Measurements from ENCODE around the gene SDR39U1.

The SDR39U1 gene

DNA sequence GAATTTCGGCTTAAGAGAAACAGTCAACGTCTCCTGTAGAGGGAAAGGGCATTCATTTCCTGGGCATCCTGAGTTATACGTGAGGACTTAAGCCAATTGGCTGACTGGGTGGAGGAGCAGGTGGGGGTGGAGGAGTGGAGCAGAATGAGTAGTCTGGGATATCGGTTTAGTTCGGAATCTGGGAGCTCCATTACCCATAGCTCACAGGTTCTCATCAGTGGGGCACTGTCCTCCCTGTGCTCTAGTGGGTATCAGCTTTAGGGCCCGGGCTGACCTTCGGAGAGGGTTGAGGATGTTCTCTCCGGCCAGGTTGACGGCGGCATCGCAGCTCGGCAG is 704 bp downstream of the SDR39U1 start:
- DNase-seq (ENCODE audit: low read depth) = no peak

DNA sequence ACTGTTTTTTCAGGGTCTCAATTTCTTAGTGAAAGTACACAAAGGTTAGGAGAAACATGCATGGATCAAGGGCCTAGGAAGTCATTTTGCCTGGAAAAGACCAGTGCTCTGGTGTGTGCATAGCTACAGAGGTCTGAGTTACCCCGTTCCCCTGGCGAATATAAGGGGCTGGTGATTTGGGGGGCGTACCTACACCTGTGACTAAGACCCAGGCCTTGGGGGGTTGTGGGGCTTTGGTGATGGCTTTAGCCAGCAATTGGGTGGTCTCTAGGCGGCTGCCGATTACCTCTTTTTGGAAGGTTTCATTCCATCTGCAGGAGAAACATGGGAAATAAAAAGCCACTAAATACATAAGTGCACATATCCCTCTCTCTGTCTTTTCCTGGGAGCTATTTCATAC is 1.1 kb downstream of the SDR39U1 start:
- no peak for DNase-seq (ENCODE audit: low read depth)

GRCh38 chr14:24440606-24441399 is 1.8 kb downstream of the SDR39U1 start:
- DNase-seq (ENCODE audit: low read depth) = no peak

DNA sequence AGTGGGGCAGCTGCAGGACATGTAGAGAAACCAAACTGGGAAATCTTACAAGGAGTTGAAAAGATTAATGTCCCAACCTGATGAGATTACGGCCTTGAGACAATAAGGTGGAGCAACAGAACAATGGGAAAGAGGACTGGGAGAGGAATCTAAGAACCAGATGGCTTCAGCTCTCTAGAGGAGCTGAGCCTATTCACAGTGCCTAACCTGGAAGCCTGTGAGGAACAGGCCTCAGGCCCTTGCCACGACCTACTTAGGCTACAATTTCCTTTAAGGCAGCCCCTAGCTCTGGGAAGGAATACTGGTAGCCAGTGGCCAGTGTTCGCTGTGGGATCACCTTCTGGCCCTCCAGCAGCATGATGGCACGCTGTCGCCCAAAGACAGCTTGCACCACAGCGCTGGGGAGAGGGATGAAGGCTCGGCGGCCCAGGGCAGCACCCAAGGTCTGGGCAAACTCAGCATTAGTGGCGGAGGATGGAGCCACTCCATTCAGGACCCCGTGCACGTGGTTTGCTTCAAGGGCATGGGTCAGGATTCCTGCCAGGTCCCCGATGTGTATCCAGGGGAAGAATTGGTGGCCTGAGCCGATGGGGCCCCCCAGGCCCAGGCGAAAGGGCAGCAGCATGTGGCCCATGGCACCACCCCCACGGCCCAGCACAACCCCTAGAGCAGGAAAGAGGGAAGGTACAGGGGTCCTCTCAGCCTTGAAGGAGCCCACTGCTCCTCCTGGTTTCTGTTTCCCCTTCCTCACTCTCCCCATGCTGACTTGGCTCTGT is 2.6 kb downstream of the SDR39U1 start:
- no peak for DNase-seq (ENCODE audit: low read depth)

DNA sequence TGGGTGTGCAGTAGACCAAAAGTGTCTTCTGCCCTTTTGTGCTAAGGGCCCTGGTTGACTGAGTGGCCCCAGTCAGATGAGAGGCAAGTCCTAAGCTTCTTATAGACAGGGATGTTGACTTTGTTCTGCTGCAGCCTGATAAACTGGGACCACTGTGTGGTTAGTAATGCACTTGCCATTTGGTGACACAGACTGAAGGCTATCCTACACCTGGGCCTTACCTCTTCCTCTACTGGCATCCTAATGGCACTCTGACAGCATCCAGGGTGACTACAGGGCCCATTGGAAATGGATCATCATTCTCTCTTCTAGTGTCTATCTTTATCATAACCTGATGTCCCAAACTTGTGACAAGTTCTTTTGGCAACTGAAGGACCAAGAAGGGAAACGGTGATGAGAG is 3.3 kb downstream of the SDR39U1 start:
- no peak for DNase-seq (ENCODE audit: low read depth)

DNA sequence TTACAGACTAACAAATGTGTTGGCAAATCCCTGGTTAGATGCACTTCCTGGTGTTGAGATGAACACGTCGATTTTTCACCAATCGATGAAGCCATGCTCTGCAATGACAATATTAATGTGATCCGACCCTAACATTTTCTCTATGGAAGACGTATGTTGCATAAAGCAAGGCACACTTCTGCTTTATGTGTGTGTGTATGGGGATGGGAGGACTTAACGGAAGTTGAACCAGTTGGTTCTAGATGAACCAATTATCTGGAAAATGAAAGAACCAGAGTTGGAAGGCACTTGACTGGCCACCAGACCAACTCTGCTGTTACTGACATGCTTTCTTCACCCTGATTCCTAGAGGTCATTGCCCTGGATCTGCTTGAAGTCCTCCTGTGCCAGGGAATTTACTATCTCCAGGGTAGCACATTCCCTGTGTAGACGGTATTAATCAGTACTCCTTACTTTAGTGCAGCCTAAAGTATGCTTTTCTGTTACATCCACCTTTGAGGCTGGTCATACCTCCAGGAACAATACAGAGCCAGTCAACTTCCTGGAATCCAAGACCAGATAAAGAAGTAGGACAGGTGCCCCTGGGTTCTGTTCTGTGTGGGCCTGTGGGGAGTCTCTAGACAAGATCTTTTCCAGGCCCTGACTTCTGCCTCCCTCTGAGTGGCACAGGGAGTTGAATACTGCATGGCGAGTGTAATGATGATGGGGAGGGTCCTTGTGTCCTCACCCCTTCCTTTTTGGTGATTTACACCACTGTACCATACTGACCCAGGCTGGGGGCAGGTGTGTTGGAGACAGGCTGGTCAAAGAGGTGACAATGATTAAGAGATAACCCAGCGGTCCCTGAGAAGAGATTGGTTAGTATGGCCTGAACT is 4.1 kb downstream of the SDR39U1 start:
- DNase-seq (ENCODE audit: low read depth) = no peak

DNA sequence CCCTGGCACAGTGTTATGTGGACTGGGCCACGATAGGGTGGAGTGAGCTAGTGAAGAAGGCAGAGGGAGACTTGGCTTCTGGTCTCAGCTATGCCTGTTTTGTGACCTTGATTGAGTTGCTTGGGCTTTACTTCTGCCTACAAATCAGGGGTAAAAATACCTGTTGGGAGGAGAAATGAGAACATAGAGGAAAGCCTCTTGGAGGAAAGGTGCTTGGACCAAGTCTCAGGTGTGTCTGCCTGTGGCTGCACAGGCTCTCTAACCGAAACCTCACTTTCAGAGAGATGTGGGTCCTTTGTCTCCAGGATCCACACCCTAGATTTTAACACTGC is 4.9 kb downstream of the SDR39U1 start:
- DNase-seq (ENCODE audit: low read depth) = no peak

GRCh38 chr14:24437020-24437735 is 5.4 kb downstream of the SDR39U1 start:
- DNase-seq (ENCODE audit: low read depth) = no peak

- DNase-seq (ENCODE audit: low read depth) = no peak
These were observed 6.1 kb downstream of the SDR39U1 start for GRCh38 chr14:24436355-24437019.

DNA sequence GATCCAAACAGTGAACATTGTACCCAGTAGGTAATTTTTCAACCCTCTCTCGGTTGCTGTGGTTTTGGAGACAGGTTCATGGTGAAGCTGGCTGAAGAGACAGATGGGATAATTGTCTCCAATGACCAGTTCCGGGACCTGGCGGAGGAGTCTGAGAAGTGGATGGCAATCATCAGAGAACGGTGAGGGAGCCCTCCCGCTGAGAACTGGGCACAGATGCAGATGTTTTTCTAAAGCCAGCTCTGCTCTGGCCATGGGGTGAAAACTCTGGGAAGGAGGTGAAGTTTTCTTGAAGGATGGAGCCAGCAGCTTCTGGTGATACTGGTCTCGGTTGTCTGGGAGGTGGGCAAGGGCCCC is 6.6 kb downstream of the SDR39U1 start:
- no peak for DNase-seq (ENCODE audit: low read depth)

DNA sequence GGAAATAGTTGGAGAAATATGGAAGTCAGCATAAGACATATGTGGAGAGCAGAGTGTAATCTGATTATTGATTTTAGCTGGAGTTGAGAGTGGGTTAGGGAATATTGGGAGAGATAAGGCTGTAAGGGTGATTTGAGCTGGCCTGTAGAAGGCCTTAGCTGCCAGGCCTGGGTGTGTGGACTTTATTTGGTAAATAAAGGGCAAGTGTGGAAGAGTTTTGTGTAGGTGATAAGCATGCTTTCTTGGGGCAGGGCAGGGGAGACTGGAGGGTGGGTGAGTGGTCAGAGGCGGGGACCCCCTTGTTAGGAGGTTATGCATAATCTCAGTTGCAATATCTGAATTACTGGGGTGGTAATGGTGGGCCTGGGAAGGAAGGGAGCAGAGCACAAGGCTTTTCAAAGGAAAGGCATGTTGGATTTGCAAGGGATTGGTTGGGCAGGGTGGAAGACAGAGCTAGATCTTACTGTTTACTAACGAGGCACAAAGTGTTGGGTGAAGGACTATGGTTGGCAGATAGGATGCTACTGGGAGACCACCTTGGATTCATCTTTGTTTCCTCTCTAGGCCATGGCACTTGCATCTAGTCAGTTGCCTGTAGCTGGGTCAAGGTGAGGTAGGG is 7.3 kb downstream of the SDR39U1 start:
- no peak for DNase-seq (ENCODE audit: low read depth)

GRCh38 chr14:24434676-24435075 is 7.9 kb downstream of the SDR39U1 start:
- DNase-seq (ENCODE audit: low read depth) = no peak

DNA sequence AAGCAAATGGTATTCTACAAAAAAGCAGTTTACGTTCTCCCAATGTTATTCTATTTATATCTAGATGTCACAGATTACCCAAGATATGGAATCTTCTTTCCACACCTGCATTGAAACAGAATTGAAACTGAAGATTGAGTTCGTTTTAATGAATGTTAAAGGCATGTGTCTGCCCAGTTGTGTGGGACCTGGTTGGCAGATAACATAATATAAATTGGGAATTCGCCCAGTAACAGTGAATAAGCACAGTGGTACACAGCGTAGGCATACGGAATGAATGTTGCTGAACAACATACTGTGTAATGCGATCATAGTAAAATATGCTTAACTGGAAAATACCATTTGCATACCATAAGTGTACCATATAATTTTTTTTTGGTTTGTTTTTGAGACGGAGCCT is 8.5 kb downstream of the SDR39U1 start:
- DNase-seq (ENCODE audit: low read depth) = no peak

- no peak for DNase-seq (ENCODE audit: low read depth)
These were observed 10.1 kb downstream of the SDR39U1 start for GRCh38 chr14:24432259-24433131.

DNA sequence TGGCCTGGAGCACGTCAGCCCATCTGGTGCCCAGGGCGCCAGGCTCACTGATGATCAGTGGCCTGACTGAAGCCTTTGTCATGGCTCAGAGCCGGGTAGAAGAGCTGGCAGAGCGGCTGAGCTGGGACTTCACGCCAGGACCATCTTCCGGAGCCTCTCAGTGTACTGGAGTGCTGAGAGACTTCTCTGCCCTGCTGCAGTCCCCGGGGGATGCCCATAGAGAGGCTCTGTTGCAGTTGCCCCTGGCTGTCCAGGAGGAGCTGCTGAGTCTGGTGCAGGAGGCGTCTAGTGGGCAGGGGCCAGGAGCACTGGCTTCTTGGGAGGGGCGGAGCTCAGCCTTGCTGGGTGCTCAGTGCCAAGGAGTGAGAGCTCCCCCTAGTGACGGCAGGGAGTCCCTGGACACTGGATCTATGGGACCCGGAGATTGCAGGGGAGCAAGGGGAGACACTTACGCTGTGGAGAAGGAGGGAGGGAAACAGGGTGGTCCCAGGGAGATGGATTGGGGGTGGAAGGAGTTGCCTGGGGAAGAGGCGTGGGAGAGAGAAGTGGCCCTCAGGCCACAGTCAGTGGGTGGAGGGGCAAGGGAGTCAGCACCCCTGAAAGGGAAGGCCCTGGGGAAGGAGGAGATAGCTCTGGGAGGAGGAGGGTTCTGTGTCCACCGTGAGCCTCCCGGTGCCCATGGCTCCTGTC is 10.9 kb downstream of the SDR39U1 start:
- peak; percentile 82 for DNase-seq (ENCODE audit: low read depth)

- peak; percentile 25 for DNase-seq (ENCODE audit: low read depth)
These were observed 11.7 kb downstream of the SDR39U1 start for GRCh38 chr14:24430682-24431568.

GRCh38 chr14:24430143-24430681 is 12.4 kb downstream of the SDR39U1 start:
- no peak for DNase-seq (ENCODE audit: low read depth)
